GM21576 (cell line): Measurements from ENCODE around the gene DRD2.

Experiments used
- ATAC-seq: cut with Tn5 transposase; IDR thresholded peaks from one replicate; pipeline ENCODE4 v1.9.1; 2021; ENCODE audit warnings: mild to moderate bottlenecking, moderate library complexity; ENCODE audit not compliant: unreplicated experiment

DRD2 gene

GRCh38 chr11:113487622-113488021 lies 12.4 kb upstream of the DRD2 start:
- ATAC-seq, result no peak

GRCh38 chr11:113484223-113484622 lies 9.0 kb upstream of the DRD2 start:
- ATAC-seq, result no peak

- ATAC-seq, result no peak
These were observed 6.5 kb upstream of the DRD2 start for GRCh38 chr11:113481672-113482071.

- no peak for ATAC-seq
These were observed 6.0 kb upstream of the DRD2 start for GRCh38 chr11:113481226-113481625.

- ATAC-seq, result no peak
These were observed 2.1 kb upstream of the DRD2 start for GRCh38 chr11:113477321-113477720.

- no peak for ATAC-seq
These were observed 1.4 kb upstream of the DRD2 start for GRCh38 chr11:113476553-113476952.

- no peak for ATAC-seq
These were observed 637 bp downstream of the DRD2 start for GRCh38 chr11:113474362-113475159.

GRCh38 chr11:113473983-113474361 lies 1.2 kb downstream of the DRD2 start:
- ATAC-seq, result no peak

GRCh38 chr11:113472471-113472870 lies 2.7 kb downstream of the DRD2 start:
- ATAC-seq, result no peak

- no peak for ATAC-seq
These were observed 5.0 kb downstream of the DRD2 start for GRCh38 chr11:113470233-113470632.

- no peak for ATAC-seq
These were observed 6.4 kb downstream of the DRD2 start for GRCh38 chr11:113468726-113469345.

- ATAC-seq, result no peak
These were observed 7.7 kb downstream of the DRD2 start for GRCh38 chr11:113467545-113467944.

GRCh38 chr11:113465786-113466185 lies 9.4 kb downstream of the DRD2 start:
- no peak for ATAC-seq

- no peak for ATAC-seq
These were observed 10.8 kb downstream of the DRD2 start for GRCh38 chr11:113464416-113464815.

- no peak for ATAC-seq
These were observed 12.4 kb downstream of the DRD2 start for GRCh38 chr11:113462830-113463229.

GRCh38 chr11:113461639-113462038 lies 13.6 kb downstream of the DRD2 start:
- ATAC-seq, result no peak

GRCh38 chr11:113460469-113460868 lies 14.7 kb downstream of the DRD2 start:
- ATAC-seq, result no peak

GRCh38 chr11:113458189-113458588 lies 17.0 kb downstream of the DRD2 start:
- no peak for ATAC-seq

- no peak for ATAC-seq
These were observed 17.4 kb downstream of the DRD2 start for GRCh38 chr11:113457784-113458183.

- ATAC-seq, result no peak
These were observed 20.7 kb downstream of the DRD2 start for GRCh38 chr11:113454455-113454854.

- ATAC-seq, result no peak
These were observed 25.5 kb downstream of the DRD2 start for GRCh38 chr11:113449743-113450142.

GRCh38 chr11:113448316-113448677 lies 26.9 kb downstream of the DRD2 start:
- no peak for ATAC-seq
